GM06990 (cell line): ENCODE measurements around the gene GHSR.

Experiments
- DNase-seq: peaks from one replicate; pipeline ENCODE4 v3.0.0-alpha.2; 2011; ENCODE audit not compliant: insufficient read length; ENCODE audit errors: extremely low read depth
- H3K27me3 ChIP-seq: replicated peaks from 2 replicates; pipeline ENCODE4 v1.6.0; 2011; ENCODE audit warnings: low read length; ENCODE audit not compliant: control insufficient read depth, insufficient read depth
- H3K36me3 ChIP-seq: 2 replicates; pipeline ENCODE4 v1.5.1; 2011; ENCODE audit warnings: low read length; ENCODE audit not compliant: control insufficient read depth, insufficient read depth
- H3K4me3 ChIP-seq: replicated peaks from 2 replicates; pipeline ENCODE4 v1.5.1; 2011; ENCODE audit warnings: low read depth, mild to moderate bottlenecking, control low read depth, low read length
- TF ChIP-seq, protein P1 (sequence below): IDR thresholded peaks from 2 replicates; pipeline ENCODE4 v1.5.1; 2011; ENCODE audit warnings: low read length, control low read depth, mild to moderate bottlenecking, inconsistent platforms; ENCODE audit not compliant: insufficient read depth, poor library complexity, severe bottlenecking

The GHSR gene

GRCh38 chr3:172471903-172472302 lies 23.6 kb upstream of the GHSR start:
- H3K27me3 ChIP-seq = no peaks in the 10 kb centered on the region
- TF ChIP-seq, protein P1, sequence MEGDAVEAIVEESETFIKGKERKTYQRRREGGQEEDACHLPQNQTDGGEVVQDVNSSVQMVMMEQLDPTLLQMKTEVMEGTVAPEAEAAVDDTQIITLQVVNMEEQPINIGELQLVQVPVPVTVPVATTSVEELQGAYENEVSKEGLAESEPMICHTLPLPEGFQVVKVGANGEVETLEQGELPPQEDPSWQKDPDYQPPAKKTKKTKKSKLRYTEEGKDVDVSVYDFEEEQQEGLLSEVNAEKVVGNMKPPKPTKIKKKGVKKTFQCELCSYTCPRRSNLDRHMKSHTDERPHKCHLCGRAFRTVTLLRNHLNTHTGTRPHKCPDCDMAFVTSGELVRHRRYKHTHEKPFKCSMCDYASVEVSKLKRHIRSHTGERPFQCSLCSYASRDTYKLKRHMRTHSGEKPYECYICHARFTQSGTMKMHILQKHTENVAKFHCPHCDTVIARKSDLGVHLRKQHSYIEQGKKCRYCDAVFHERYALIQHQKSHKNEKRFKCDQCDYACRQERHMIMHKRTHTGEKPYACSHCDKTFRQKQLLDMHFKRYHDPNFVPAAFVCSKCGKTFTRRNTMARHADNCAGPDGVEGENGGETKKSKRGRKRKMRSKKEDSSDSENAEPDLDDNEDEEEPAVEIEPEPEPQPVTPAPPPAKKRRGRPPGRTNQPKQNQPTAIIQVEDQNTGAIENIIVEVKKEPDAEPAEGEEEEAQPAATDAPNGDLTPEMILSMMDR = no peak
- H3K4me3 ChIP-seq = no peak overlapping the region
- no peak for DNase-seq
- no peaks in the 10 kb centered on the region for H3K36me3 ChIP-seq

DNA sequence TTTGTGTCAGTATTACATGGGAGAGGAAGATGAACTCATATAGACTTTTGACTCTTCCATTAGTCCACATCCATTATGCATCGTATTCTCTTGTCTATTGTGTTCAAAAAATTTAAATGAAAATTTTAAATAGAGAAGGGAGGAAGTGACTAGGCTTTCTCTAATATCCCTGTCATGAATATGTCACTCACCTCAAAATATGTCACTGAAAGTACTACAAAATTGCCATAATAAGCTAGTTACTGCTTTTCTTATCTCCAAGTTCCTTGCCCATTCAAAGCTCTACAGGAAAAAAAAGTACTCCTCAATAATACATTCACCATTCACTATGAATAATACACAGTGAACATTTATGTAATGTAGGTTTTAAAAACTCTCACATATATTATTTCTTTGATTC lies 22.3 kb upstream of the GHSR start:
- no peak for DNase-seq
- no peaks in the 10 kb centered on the region for H3K36me3 ChIP-seq
- H3K27me3 ChIP-seq = no peaks in the 10 kb centered on the region
- no peak overlapping the region for H3K4me3 ChIP-seq
- TF ChIP-seq, protein P1 = no peak

GRCh38 chr3:172467170-172467824 lies 19.0 kb upstream of the GHSR start:
- Histone ChIP-seq H3K36me3 (no peaks in the 10 kb centered on the region), H3K4me3 (no peak overlapping the region), H3K27me3 (no peaks in the 10 kb centered on the region)
- DNase-seq = no peak
- TF ChIP-seq, protein P1 = no peak

- Histone ChIP-seq H3K27me3 (no peaks in the 10 kb centered on the region), H3K36me3 (no peaks in the 10 kb centered on the region), H3K4me3 (no peak overlapping the region)
- TF ChIP-seq, protein P1 = no peak
- no peak for DNase-seq
Observed at GRCh38 chr3:172466553-172467130, 18.4 kb upstream of the GHSR start.

- TF ChIP-seq, protein P1 = no peak
- Histone ChIP-seq H3K4me3 (no peak overlapping the region), H3K36me3 (no peaks in the 10 kb centered on the region)
Observed at GRCh38 chr3:172465281-172465680, 17.0 kb upstream of the GHSR start.

More at GRCh38 chr3:172465281-172465680, 17.0 kb upstream of the GHSR start:
- no peak for DNase-seq
- H3K27me3 ChIP-seq = no peaks in the 10 kb centered on the region
